HepG2 (cell line): ENCODE measurements around the gene SDCCAG8. TPM values are rescaled to one million over a fixed set of nuclear protein-coding genes. Genes with fewer than 3 reads are reported as not detected.

Source experiments
- ATAC-seq: fragments of 200-7000 bp; cut with Tn5 transposase; 3 replicates; pipeline ENCODE4 v1.9.1; 2020; ENCODE audit warnings: mild to moderate bottlenecking, moderate library complexity
- BruUV-seq: library from RNA; stranded (reverse); fragments of 400-500 nt; replicated peaks from 2 replicates; lab custom pipeline; 2021; lab: Mats Ljungman, UMichigan
- CTCF ChIA-PET: fragments of 300-600 bp; formaldehyde crosslinking; extraction: SDS; loops from one replicate; lab custom pipeline; 2021; ENCODE audit warnings: low total read pairs, inconsistent platforms, low intra/inter-chr PET ratio; lab: Yijun Ruan, JAX
- POLR2A ChIA-PET: fragments of 350-600 bp; sonication (Branson Sonifier 250); formaldehyde crosslinking; loops from one replicate; lab custom pipeline; 2020; ENCODE audit warnings: antibody characterized with exemption, inconsistent platforms; lab: Yijun Ruan, JAX
- DNase-seq: peaks from one replicate; pipeline ENCODE4 v3.0.0-alpha.2; 2015; ENCODE audit warnings: low spot score
- FAIRE-seq: peaks from 3 replicates; lab custom pipeline; 2011; peaks lifted over from hg19 to GRCh38; lab: Jason Lieb, UNC
- H2AFZ ChIP-seq: one replicate; pipeline ENCODE4 v1.6.1; 2011; ENCODE audit warnings: low read length, inconsistent platforms
- H3K27ac ChIP-seq: fragments of 300-600 bp; 3 replicates; pipeline ENCODE4 v1.8.0; 2011; ENCODE audit warnings: mixed run types, mild to moderate bottlenecking, mixed read lengths, low read length, inconsistent platforms; ENCODE audit not compliant: insufficient read depth; ENCODE audit errors: extremely low read length
- H3K27me3 ChIP-seq, 2 experiments: fragments of 200-600 bp in 1 of 2; 2 replicates in 1 of 2; 3 replicates in 1 of 2; pipeline versions ENCODE4 v1.6.0 to v1.8.0; 2011; ENCODE audit warnings: low read length in 2 of 2, mild to moderate bottlenecking in 2 of 2, moderate library complexity in 2 of 2, inconsistent platforms in 1 of 2; ENCODE audit not compliant: insufficient read depth in 2 of 2, control insufficient read depth in 1 of 2
- H3K36me3 ChIP-seq, 2 experiments: fragments of 200-600 bp in 1 of 2; replicated peaks in 1 of 2; 2 replicates in 1 of 2; 3 replicates in 1 of 2; pipeline versions ENCODE4 v1.5.1 to v1.8.0; 2011; ENCODE audit warnings: low read length in 2 of 2, inconsistent platforms in 1 of 2; ENCODE audit not compliant: insufficient read depth in 2 of 2, control insufficient read depth in 1 of 2
- H3K4me1 ChIP-seq: 2 replicates; pipeline ENCODE4 v1.5.1; 2012; ENCODE audit warnings: low read length, inconsistent platforms; ENCODE audit not compliant: insufficient read depth
- H3K4me2 ChIP-seq: 2 replicates; pipeline ENCODE4 v1.6.0; 2011; ENCODE audit warnings: low read depth, low read length, inconsistent platforms
- H3K4me3 ChIP-seq, 3 experiments: fragments of 200-600 bp in 1 of 3; sonication (generic), shearing (Covaris generic) in 1 of 3; replicated peaks in 1 of 3; 2 replicates each; pipeline ENCODE4 v1.5.1; 2011 to 2016; ENCODE audit warnings: low read length in 3 of 3, inconsistent platforms in 2 of 3, low read depth in 2 of 3, mild to moderate bottlenecking in 2 of 3, control low read depth in 1 of 3, mixed read lengths in 1 of 3; ENCODE audit not compliant: insufficient read depth in 1 of 3
- H3K79me2 ChIP-seq: one replicate; pipeline ENCODE4 v1.6.1; 2011; ENCODE audit warnings: low read length, inconsistent platforms; ENCODE audit not compliant: insufficient read depth
- H3K9ac ChIP-seq: 2 replicates; pipeline ENCODE4 v1.6.0; 2011; ENCODE audit warnings: mild to moderate bottlenecking, low read depth, low read length, inconsistent platforms; ENCODE audit not compliant: insufficient read depth
- H3K9me3 ChIP-seq: 2 replicates; pipeline ENCODE4 v1.5.1; 2012; ENCODE audit warnings: mild to moderate bottlenecking, low read length
- H4K20me1 ChIP-seq: 2 replicates; pipeline ENCODE4 v1.6.0; 2011; ENCODE audit warnings: inconsistent platforms, mild to moderate bottlenecking, low read length, moderate library complexity; ENCODE audit not compliant: insufficient read depth
- CHD2 ChIP-seq: IDR thresholded peaks from 2 replicates; pipeline ENCODE4 v1.6.1; 2011; ENCODE audit warnings: low read depth, low read length, improper control_type of control experiment
- NFE2L2 ChIP-seq: fragments of 150-350 bp; IDR thresholded peaks from 2 replicates; pipeline ENCODE4 v1.6.1; 2014; ENCODE audit warnings: low read length
- THAP11 ChIP-seq: IDR thresholded peaks from 2 replicates; pipeline ENCODE4 v1.6.1; 2016; ENCODE audit warnings: missing biosample characterization, missing genetic modification reagents
- WGBS: methylation state at CpG from one replicate; pipeline ENCODE4 v1.1.6; 2017; ENCODE audit warnings: low lambda C conversion rate; 5-methylcytosine and 5-hydroxymethylcytosine counted together
- in situ Hi-C: cut with HindIII; loops from 2 replicates; pipeline ENCODE4 v1.10.0; 2017; ENCODE audit warnings: low pct_unique_long_range_greater_than_20kb; ENCODE audit not compliant: extremely low pct_ligation_motif_present
- intact Hi-C: fragments of 100-400 bp; cut with micrococcal nuclease; formaldehyde crosslinking; loops from one replicate; pipeline ENCODE4 v1.10.0; 2022; ENCODE audit not compliant: unreplicated experiment
- polyA plus RNA-seq, 8 experiments: library from polyadenylated mRNA; depleted of rRNA in 3 of 8; stranded (reverse) in 7 of 8; unstranded in 1 of 8; fragments of >200 nt; fragmentation: Illumina TruSeq in 4 of 8; extraction: Trizol in 4 of 8; gene quantifications; 2 replicates each; pipeline versions ENCODE4 v1.2.1 to v1.2.3, GENCODE V29; 2011 to 2016; ENCODE audit warnings: low read depth in 4 of 8, missing spikeins in 1 of 8, mixed read lengths in 1 of 8; ENCODE audit not compliant: insufficient read depth in 1 of 8
- total RNA-seq, 5 experiments: library from RNA; depleted of rRNA; stranded (reverse); fragments of >200 nt; fragmentation: Illumina TruSeq; extraction: Trizol; gene quantifications; 2 replicates each; pipeline ENCODE4 v1.2.3, GENCODE V29; 2016; ENCODE audit warnings: low read depth in 1 of 5
- TF ChIP-seq, protein P1 (sequence below), 2 experiments: sonication (generic) in 1 of 2; formaldehyde crosslinking in 1 of 2; IDR thresholded peaks; 2 replicates each; pipeline versions ENCODE4 v1.4.0 to v1.6.1; 2016 to 2020; ENCODE audit warnings: borderline replicate concordance in 1 of 2, low read depth in 1 of 2, mild to moderate bottlenecking in 1 of 2, missing genetic modification reagents in 1 of 2

The SDCCAG8 gene
- total and polyA plus RNA-seq, 2 of the 13 experiments (the other 11 are each of a cell fraction or from before 2014, with no cell fraction given), result 9.5 to 13.4 TPM

DNA sequence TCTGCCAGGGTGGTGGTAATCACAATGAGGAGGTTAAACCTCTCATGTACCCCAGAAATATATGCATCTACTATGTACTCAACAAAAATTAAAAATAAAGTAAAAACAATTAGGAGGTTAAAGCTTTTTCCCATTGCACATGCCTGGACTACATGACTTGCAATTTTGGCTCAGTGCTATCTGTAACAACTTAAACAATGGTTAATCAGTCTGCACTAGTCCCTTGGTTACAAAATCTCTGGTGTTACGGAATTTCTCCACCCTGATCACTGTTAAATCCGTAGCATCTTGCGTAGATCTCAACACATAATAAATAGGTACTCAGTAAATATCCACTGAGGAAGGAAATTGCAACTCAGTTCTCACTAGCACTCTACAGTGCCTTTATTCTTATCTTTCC lies 66.5 kb downstream of the SDCCAG8 start:
- no peak overlapping the region for H3K9ac ChIP-seq
- H3K4me3 ChIP-seq, result no peak overlapping the region
- TF ChIP-seq THAP11 (CRISPR knock-in tag) (no peak), NFE2L2 (peak; percentile 64), CHD2 (no peak)
- TF ChIP-seq, protein P1, sequence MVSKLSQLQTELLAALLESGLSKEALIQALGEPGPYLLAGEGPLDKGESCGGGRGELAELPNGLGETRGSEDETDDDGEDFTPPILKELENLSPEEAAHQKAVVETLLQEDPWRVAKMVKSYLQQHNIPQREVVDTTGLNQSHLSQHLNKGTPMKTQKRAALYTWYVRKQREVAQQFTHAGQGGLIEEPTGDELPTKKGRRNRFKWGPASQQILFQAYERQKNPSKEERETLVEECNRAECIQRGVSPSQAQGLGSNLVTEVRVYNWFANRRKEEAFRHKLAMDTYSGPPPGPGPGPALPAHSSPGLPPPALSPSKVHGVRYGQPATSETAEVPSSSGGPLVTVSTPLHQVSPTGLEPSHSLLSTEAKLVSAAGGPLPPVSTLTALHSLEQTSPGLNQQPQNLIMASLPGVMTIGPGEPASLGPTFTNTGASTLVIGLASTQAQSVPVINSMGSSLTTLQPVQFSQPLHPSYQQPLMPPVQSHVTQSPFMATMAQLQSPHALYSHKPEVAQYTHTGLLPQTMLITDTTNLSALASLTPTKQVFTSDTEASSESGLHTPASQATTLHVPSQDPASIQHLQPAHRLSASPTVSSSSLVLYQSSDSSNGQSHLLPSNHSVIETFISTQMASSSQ (IDR thresholded peaks at IDR 0.05; ENCODE audit: low read depth), result no peak
- TF ChIP-seq, protein P1 (CRISPR knock-in tag; IDR thresholded peaks at IDR 0.05; ENCODE audit: borderline replicate concordance), result no peak
- POLR2A ChIA-PET, result no interaction called here
- no peak for DNase-seq
- CTCF ChIA-PET, result no interaction called here
- no peaks in the 10 kb centered on the region for H4K20me1 ChIP-seq
- H3K36me3 ChIP-seq, result 0 out of 5 replicates have a peak, but pooled peaks cover 0 to 4% of the 10 kb centered on the region in 2 experiments
- H3K9me3 ChIP-seq, result no peaks in the 10 kb centered on the region
- no peaks in the 10 kb centered on the region for H3K4me1 ChIP-seq
- ATAC-seq, result no peak
- no peak overlapping the region for H3K4me2 ChIP-seq
- in situ Hi-C loops, result loop anchor here (25.0 kb wide), 2 partner anchors 485 to 660 kb away; no protein-coding TSS in a partner anchor
- intact Hi-C loops, result no loop called here
- BruUV-seq, result no TSS peak
- no peak for FAIRE-seq
- H3K79me2 ChIP-seq, result no peaks in the 10 kb centered on the region
- no peak overlapping the region for H2AFZ ChIP-seq
- H3K27me3 ChIP-seq, result no peaks in the 10 kb centered on the region
- WGBS, result 90% methylated on average over 3 of the region's 3 CpGs
- no peak overlapping the region for H3K27ac ChIP-seq
